ENCODE measurements around the gene NRAS.

DNA sequence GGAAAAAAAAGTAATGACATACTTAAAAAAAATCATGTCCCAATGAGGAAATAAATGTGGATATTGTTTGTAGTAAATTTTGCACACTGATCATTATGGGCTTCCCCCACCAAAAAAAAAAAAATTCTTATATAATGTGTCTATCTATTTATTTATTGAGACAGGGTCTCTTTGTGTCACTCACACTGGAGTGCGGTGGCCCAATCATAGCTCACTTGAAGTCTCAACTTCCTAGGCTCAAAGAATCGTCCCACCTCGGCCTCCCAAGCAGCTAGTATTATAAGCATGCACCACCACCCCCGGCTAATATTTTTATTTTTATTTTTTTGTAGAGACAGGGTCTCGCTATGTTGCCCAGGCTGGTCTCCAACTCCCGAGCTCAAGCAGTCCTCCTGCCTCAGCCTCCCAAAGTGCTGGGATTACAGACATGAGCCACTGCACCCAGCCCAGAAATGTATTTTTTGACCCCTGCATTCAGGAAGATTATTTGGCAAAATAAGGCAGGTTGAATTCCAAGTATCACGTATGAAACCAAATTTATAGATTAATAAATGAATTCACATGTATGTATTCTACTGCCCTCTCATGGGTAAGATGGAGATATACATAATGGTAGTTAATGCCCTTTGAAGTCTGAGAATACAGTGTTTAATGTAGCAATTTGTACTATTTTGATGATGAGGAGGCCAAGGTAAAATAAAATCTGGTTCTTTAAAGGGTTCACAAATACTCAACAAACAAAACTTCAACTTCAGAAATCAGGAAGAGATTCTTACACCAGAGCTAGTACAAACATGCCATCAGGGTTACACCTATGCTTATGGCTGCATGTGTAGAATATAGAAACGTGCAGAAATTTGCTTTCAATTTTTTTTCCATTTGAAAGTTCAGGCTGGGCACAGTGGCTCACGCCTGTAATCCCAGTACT, 45.3 kb downstream of the NRAS start:
- TF ChIP-seq POLR2A (IDR thresholded peaks at IDR 0.05) (no peak), CTCF (IDR thresholded peaks at IDR 0.05) (peak; percentile 31 to 39 (median 38))

Data from right lobe of liver (tissue), 4 donors.